ENCODE measurements around the gene BCORL1. TPM values are rescaled to one million over a fixed set of nuclear protein-coding genes. Genes with fewer than 3 reads are reported as not detected.

Gene BCORL1
- total RNA-seq, 4 donors from 2014 or later = 4.3 to 10.0 (median 7.9) TPM

- H3K4me3 ChIP-seq (ENCODE audit: low read depth, poor library complexity, severe bottlenecking) = no peak overlapping the region
- 83 to 85% methylated on average over 6 to 7 of the region's 7 CpGs for WGBS, 2 donors
- intact Hi-C loops (cut with DNase I; ENCODE audit: low total_unique reads) = no loop called here
- TF ChIP-seq POLR2A (IDR thresholded peaks at IDR 0.05) = no peak
- no peak for TF ChIP-seq CTCF (IDR thresholded peaks at IDR 0.05)
- no peak for DNase-seq (ENCODE audit: low spot score in 2 of 2)
These were observed 24.4 kb upstream of the BCORL1 start for GRCh38 chrX:129958083-129958465.

- intact Hi-C loops (cut with DNase I; ENCODE audit: low total_unique reads) = no loop called here
- WGBS, 2 donors = 43 to 53% methylated on average over 9 to 13 of the region's 13 CpGs
- DNase-seq (ENCODE audit: low spot score in 2 of 2) = no peak
- H3K4me3 ChIP-seq (ENCODE audit: low read depth, poor library complexity, severe bottlenecking) = no peak overlapping the region
- TF ChIP-seq CTCF (IDR thresholded peaks at IDR 0.05) (no peak), POLR2A (IDR thresholded peaks at IDR 0.05) (no peak)
These were observed 23.5 kb upstream of the BCORL1 start for GRCh38 chrX:129958814-129959492.

GRCh38 chrX:129959493-129959832 lies 23.0 kb upstream of the BCORL1 start:
- TF ChIP-seq CTCF (IDR thresholded peaks at IDR 0.05) (no peak), POLR2A (IDR thresholded peaks at IDR 0.05) (no peak)
- H3K4me3 ChIP-seq (ENCODE audit: low read depth, poor library complexity, severe bottlenecking) = no peak overlapping the region
- intact Hi-C loops (cut with DNase I; ENCODE audit: low total_unique reads) = no loop called here
- 36 to 56% methylated on average over 16 to 19 of the region's 19 CpGs for WGBS, 2 donors
- no peak for DNase-seq (ENCODE audit: low spot score in 2 of 2)

- TF ChIP-seq POLR2A (IDR thresholded peaks at IDR 0.05) (no peak), CTCF (IDR thresholded peaks at IDR 0.05) (no peak)
- no peak overlapping the region for H3K4me3 ChIP-seq (ENCODE audit: low read depth, poor library complexity, severe bottlenecking)
- WGBS, 2 donors = 33 to 42% methylated on average over 19 to 26 of the region's 26 CpGs
- intact Hi-C loops (cut with DNase I; ENCODE audit: low total_unique reads) = no loop called here
- DNase-seq (ENCODE audit: low spot score in 2 of 2) = peak; percentile 38 to 92
These were observed 21.0 kb upstream of the BCORL1 start for GRCh38 chrX:129961180-129962083.

- intact Hi-C loops (cut with DNase I; ENCODE audit: low total_unique reads) = no loop called here
- no peak for DNase-seq (ENCODE audit: low spot score in 2 of 2)
- WGBS, 2 donors = 84 to 93% methylated on average over 8 of the region's 8 CpGs
- TF ChIP-seq CTCF (IDR thresholded peaks at IDR 0.05) (no peak), POLR2A (IDR thresholded peaks at IDR 0.05) (no peak)
- H3K4me3 ChIP-seq (ENCODE audit: low read depth, poor library complexity, severe bottlenecking) = no peak overlapping the region
These were observed 18.7 kb upstream of the BCORL1 start for GRCh38 chrX:129963729-129964128.
